CD4-positive, alpha-beta T cell treated with Interleukin-15 for 4 hours (primary cell): ENCODE measurements around the gene ART5.
"Not testable (repeated sequence)": the region's sequence is repeated elsewhere in the genome, so short reads cannot be mapped to it uniquely, and the experiment has no call there.

Experiments used
- DNase-seq: peaks from one replicate; pipeline ENCODE4 v3.0.0-alpha.2; 2020; ENCODE audit warnings: low spot score

ART5 gene

DNA sequence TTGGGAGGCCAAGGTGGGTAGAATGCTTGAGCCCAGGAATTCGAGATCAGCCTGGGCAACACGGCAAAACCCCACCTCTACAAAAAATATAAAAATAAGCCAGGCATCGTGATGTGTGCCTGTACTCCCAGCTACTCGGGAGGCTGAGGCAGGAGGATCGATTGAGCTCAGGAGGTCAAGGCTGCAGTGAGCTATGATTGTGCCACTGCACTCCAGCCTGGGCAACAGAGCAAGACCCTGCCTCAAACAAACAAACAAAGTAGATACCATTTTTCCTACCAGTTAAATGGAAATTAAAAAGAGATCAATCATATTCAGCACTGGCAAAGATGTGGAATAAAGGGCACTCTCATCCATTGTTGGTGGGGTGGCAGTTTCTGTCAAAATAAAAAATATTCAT lies 15.5 kb upstream of the ART5 start:
- not testable (repeated sequence) for DNase-seq

DNA sequence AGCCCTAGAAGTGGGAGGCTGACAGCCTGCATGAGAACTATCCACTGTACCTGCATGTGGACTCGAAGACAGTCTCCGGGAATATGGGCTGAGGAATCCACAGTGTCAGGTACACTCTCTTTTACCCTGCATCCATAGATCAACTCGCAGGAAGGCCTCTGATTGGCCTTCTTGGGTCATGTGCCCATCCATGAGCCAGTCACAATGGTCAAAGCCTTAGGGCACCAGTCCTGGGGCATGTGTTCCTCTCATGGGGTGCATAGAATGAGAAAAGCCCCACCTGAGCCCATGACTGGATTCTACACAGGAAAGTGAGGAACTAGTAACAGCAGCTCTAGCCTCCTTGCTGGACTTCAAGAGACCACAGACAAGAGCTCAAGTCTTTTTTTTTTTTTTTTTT lies 13.8 kb upstream of the ART5 start:
- no peak for DNase-seq

DNA sequence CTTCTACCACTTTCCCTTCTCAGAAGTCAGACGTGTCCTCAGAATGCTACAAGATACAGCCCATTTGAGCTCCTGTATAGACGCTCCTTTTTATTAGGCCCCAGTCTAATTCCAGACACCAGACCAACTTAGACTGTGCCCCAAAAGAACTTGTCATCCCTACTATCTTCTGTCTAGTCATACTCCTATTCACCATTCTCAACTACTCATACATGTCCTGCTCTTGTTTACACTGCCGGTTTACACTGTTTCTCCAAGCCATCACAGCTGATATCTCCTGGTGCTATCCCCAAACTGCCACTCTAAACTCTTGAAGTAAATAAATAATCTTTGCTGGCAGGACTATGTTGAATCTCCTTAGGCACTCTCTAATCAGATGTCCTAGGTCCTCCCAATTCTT lies 10.7 kb upstream of the ART5 start:
- DNase-seq = not testable (repeated sequence)

GRCh38 chr11:3649374-3649773 lies 7.6 kb upstream of the ART5 start:
- not testable (repeated sequence) for DNase-seq

DNA sequence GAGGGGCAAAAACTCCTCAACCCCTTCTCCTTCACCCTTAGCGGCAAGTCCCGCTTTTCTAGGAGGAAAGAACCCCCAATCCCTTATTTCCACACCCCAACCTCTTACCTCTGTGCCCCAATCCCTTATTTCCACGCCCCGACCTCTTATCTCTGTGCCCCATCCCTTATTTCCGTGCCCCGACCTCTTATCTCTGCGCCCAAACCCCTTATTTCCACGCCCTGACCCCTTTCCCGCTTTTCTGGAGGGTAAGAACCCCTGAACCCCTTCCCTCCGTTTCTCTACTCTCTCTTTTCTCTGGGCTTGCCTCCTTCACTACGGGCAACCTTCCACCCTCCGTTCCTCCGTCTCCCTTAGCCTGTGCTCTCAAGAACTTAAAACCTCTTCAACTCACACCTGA lies 7.1 kb upstream of the ART5 start:
- not testable (repeated sequence) for DNase-seq

DNA sequence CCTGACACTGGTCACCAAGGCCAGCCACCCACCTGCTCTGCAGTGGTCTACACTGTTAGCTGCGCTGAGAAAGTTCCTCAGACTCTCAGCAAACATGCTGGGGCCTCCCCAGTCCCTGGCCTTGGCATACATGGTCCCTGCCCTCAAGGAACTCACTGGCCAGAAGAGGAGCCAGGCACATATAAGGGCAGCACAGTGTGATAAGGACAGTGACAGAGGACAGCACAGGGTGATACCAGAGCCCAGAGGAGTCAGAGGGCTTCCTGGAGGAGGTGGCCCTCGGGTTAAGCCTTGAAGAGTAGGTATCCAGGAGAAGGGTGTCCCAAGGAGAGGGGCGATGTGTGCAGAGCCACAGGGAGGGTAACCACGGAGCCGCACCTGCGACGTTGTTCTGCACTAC lies 3.8 kb upstream of the ART5 start:
- no peak for DNase-seq

DNA sequence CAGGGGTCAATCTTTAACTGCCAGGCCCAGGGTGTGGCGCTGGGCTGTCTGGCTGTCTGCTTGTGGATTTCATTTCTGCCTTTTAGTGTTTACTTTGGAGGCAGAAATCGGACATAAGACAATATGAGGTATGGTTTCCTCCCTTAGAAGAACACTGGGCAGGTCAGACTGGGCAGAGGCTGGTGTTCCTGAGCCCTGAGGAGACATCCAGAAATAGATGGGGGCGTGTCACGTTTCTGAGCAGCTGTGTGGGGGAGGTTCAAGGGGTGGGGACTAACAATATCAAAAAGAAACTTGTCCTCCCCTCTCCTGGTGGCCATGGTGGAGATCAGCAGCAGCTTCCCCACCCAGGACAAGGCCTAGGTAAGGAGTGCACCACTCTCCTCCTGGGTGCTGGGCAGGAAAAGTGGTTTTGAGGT lies 3.0 kb upstream of the ART5 start, which contains the start of gene ART1:
ART1 (plus strand) TSS at position 312 of the 419 bp plus-strand sequence. CDS start 14,086 bp downstream, outside the sequence.
- DNase-seq = no peak

GRCh38 chr11:3643102-3643546 lies 1.3 kb upstream of the ART5 start:
- not testable (repeated sequence) for DNase-seq

GRCh38 chr11:3642071-3642951 lies 519 bp upstream of the ART5 start:
- peak; percentile 68 for DNase-seq

GRCh38 chr11:3641191-3641590 lies 601 bp downstream of the ART5 start:
- no peak for DNase-seq

- DNase-seq = no peak
These were observed 2.0 kb downstream of the ART5 start for GRCh38 chr11:3639841-3640240.

DNA sequence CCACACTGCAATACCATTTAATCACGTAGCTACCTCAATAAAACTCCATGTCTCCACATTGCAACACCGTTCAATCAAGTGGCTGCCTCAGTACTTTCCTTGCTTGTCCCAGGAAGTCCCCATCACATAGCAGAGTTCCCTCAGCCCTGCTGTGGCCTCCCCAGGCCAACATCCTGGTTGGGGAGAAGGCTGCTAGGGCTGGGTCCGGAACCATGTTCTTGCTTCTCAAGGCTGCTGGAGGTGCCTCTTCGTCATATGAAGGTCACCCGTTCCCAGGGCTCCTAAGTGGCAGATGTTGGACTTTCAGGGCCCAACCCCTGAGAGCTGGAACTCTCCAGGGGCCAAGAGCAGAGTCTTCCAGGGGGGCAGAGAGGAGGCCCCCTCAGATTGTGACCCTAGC lies 3.3 kb downstream of the ART5 start:
- no peak for DNase-seq

DNA sequence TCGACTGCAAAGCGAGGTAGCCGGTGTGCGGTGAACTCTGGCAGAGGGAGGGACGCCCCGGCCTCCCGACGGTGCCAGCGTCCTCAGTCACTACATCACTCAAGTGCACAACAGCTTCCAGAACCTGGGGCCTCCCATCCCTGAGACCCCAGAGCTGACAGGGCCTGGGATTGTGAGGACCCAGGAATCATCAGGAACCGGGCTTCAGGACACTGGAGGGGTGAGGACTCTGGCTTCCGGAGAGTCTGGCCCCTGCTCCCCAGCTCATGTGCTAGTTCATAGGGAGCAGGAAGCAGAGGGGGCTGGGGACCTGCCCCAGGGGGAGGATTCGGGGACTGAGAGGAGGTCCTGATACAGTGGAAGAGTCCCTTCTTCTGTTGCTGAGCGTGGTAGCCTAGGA lies 4.6 kb downstream of the ART5 start:
- no peak for DNase-seq

GRCh38 chr11:3635641-3636375 lies 6.0 kb downstream of the ART5 start:
- DNase-seq = no peak

DNA sequence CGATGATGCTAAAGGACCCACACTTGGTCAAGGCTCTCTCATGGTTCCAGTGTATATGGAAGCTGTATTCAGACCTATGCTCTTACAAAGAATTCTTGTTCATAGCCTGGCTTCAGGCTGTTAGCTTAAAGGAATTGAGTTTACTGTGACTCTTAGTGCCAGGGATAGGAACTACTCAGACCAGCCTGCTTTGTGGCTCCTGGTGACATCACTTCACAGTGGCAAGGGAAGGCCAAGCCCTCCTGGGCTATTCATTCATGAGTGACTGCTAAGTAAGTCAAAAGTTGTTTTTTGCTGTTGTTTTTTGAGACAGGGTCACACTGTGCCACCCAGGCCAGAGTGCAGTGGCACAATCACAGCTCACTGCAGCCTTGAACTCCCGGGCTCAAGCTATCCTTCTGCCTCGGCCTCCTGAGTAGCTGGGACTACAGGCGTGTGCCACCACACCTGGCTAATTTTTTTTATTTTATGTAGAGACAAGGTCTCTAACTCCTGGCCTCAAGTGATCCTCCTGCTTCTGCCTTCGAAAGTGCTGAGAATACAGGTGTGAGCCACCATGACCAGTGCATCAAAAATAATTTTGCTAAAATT lies 9.6 kb downstream of the ART5 start:
- no peak for DNase-seq

DNA sequence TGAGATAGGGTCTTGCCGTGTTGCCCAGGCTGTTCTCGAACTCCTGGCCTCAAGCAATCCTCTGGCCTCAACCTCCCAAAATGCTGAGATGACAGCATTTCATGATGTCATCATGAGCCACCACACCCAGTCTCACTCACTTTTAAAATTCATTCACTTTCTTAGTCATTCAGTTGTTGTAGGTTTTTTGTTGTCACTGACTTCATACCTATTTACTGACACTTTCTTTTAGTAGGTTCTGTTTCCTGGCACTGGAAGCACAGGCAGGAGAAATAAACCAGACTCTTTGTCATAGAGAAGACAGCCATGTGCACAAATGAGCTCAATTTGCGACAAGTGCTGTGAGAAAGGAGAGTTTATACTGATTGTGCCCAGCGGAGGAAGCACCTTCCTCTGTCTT lies 10.5 kb downstream of the ART5 start:
- DNase-seq = no peak

DNA sequence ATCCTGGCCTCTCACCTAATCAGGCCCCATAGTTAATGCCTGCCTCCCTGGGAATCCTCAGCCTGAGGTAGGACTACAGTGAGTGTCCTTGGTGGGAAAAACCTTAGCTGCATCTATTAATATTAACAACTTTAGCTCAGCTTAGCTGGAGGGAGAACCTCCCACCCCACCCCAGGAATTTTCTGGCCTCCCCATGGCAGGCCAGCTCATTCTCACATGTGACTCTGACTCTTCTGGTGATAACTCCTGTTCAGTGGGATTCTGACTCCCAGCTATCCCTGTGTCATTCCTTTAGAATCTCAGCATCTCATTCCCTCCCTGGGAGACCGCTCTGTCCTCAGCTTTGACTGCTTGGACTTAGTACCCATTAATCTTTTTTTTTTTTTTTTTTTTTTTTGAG lies 14.5 kb downstream of the ART5 start:
- no peak for DNase-seq

DNA sequence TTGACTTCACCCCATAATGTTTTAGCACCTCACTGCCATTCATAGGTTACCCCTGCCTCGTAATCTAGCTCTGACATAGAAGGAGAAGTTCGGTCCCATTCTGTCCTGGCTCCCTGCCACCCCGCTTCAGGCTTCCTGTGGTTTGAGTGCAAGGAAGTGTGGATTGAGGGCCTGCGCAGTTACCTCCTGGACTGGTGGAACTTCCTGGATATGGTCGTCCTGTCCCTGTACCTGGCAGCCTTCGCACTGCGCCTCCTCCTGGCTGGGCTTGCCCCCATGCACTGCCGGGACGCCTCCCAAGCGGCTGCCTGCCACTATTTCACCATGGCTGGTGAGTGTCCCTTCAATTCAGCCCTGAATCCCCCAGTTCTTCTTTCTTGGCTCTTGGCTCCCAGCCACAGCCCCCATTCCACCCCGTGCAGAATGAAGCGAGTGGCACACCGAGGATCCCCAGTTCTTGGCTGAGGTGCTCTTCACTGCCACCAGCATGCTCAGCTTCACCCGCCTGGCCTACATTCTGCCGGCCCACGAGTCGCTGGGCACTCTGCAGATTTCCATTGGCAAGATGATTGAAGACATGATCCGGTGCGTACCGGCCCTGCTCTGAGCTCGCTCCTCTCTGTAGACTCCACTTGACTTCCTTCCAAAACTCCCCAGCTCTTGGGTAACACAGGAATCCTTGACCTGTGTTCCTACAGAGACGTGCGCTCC lies 15.4 kb downstream of the ART5 start:
- DNase-seq = no peak

- no peak for DNase-seq
These were observed 17.9 kb downstream of the ART5 start for GRCh38 chr11:3623767-3624458.

DNA sequence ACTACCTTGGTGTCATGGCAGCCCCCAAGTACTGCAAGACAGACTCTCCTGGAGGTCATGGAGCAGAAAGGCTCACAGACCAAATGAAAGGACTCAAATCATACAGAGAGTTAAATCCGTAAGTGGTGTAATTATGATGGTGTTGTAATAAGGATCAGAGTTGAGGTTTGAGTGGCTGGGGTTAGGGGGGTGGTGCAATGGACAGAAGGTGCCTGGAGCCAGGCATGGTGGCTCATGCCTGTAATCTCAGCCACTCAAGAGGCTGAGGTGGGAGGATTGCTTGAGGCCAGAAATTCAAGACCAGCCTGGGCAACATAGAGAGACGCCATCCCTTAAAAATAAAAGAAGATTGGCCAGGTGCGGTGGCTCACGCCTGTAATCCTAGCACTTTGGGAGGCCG lies 18.7 kb downstream of the ART5 start:
- no peak for DNase-seq

DNA sequence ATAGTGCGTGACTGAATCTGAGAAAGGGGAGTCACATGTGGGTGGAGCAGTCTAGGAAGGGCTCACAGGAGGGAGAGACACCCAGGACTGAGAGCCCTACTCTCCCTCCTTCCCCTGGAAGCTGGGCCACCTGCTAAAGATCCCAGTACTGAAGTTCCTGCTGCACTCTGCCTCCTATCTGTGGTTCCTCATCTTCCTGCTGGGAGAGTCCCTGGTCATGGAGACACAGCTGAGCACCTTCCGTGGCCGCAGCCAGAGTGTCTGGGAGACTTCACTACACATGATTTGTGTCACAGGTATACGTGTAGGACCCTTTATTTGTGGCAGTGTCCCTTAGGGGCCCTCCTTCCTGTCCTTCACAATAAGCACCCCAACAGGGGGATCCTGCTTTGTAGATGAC lies 19.3 kb downstream of the ART5 start:
- DNase-seq = no peak

DNA sequence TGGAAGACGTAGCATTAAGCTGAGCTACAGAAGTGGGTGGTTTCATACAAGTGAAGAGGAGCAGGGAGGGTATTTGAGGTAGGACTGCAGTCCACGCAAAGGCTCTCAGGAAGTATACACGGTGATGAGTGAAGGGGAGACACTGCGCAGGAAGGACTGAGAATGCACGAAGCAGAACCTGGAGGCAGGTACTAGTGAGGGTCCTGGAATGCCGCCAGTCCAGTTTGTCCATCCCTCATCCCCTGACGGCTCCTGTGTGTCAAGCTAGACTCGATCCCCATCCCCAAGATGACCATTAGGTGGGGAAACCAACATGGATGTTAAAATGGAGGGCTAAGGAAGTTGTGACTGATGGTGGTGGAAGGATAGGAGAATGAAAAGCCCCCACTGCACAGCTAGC lies 23.8 kb downstream of the ART5 start:
- no peak for DNase-seq
